Measurements from ENCODE around the gene NDUFB3.

The NDUFB3 gene

GRCh38 chr2:201130524-201131186 lies 58.9 kb downstream of the NDUFB3 start:
- Histone ChIP-seq H3K36me3 (ENCODE audit: control insufficient read depth, insufficient read depth, low read length) (0 out of 2 replicates have a peak, but pooled peaks cover 3% of the 10 kb centered on the region), H3K9me3 (ENCODE audit: control insufficient read depth, insufficient read depth, low read length) (no peaks in the 10 kb centered on the region), H3K4me3 (ENCODE audit: low read depth, low read length) (no peak overlapping the region), H3K27ac (ENCODE audit: low read depth, low read length) (peak overlapping the region; percentile 26), H3K4me1 (ENCODE audit: control insufficient read depth, insufficient read depth, low read length) (peaks cover 28% of the 10 kb centered on the region), H3K27me3 (ENCODE audit: control insufficient read depth, insufficient read depth, low read length) (no peaks in the 10 kb centered on the region), H3K9ac (ENCODE audit: low read depth, low read length) (no peak overlapping the region)

GRCh38 chr2:201132518-201132917 lies 60.7 kb downstream of the NDUFB3 start:
- H3K9ac ChIP-seq (ENCODE audit: low read depth, low read length), result no peak overlapping the region
- peaks cover 15% of the 10 kb centered on the region for H3K4me1 ChIP-seq (ENCODE audit: control insufficient read depth, insufficient read depth, low read length)
- no peaks in the 10 kb centered on the region for H3K9me3 ChIP-seq (ENCODE audit: control insufficient read depth, insufficient read depth, low read length)
- H3K4me3 ChIP-seq (ENCODE audit: low read depth, low read length), result no peak overlapping the region
- no peaks in the 10 kb centered on the region for H3K27me3 ChIP-seq (ENCODE audit: control insufficient read depth, insufficient read depth, low read length)
- 0 out of 2 replicates have a peak, but pooled peaks cover 3% of the 10 kb centered on the region for H3K36me3 ChIP-seq (ENCODE audit: control insufficient read depth, insufficient read depth, low read length)
- no peak overlapping the region for H3K27ac ChIP-seq (ENCODE audit: low read depth, low read length)

Data from HUES48 (cell line).